Urinary bladder (tissue), 4 donors: ENCODE results near the gene OR10H4. TPM values are rescaled to one million over a fixed set of nuclear protein-coding genes. Genes with fewer than 3 reads are reported as not detected.
"Not testable (repeated sequence)": the region's sequence is repeated elsewhere in the genome, so short reads cannot be mapped to it uniquely, and the experiment has no call there.

Source experiments
- DNase-seq: peaks from one replicate; pipeline ENCODE4 v3.0.0-alpha.2; 2015; ENCODE audit errors: extremely low spot score
- H3K27ac ChIP-seq: one replicate; pipeline ENCODE4 v1.5.1; 2013; ENCODE audit warnings: low read depth, mild to moderate bottlenecking, moderate library complexity
- H3K36me3 ChIP-seq: one replicate; pipeline ENCODE4 v1.6.1; 2013; ENCODE audit warnings: mild to moderate bottlenecking, moderate library complexity; ENCODE audit not compliant: insufficient read depth
- H3K4me1 ChIP-seq: one replicate; pipeline ENCODE4 v1.6.1; 2013; ENCODE audit warnings: mild to moderate bottlenecking, moderate library complexity; ENCODE audit not compliant: insufficient read depth
- H3K4me3 ChIP-seq: one replicate; pipeline ENCODE4 v1.5.1; 2013; ENCODE audit warnings: low read depth, low read length
- WGBS: extraction: QIAGEN DNeasy Blood & Tissue Kit; methylation state at CpG from one replicate; pipeline ENCODE4 v1.1.7; 2013; 5-methylcytosine and 5-hydroxymethylcytosine counted together
- polyA plus RNA-seq: library from polyadenylated mRNA; stranded (reverse); fragments of 200-250 nt; gene quantifications from one replicate; pipeline ENCODE4 v1.2.3, GENCODE V29; 2013
- total RNA-seq: library from RNA; depleted of rRNA; stranded (reverse); fragments of >200 nt; gene quantifications from one replicate; pipeline ENCODE4 v1.2.3, GENCODE V29; 2014
- donor health status: healthy with polysubstance abuse.
- donor health status: healthy.

Gene OR10H4
- total and polyA plus RNA-seq, 2 donors = not detected

DNA sequence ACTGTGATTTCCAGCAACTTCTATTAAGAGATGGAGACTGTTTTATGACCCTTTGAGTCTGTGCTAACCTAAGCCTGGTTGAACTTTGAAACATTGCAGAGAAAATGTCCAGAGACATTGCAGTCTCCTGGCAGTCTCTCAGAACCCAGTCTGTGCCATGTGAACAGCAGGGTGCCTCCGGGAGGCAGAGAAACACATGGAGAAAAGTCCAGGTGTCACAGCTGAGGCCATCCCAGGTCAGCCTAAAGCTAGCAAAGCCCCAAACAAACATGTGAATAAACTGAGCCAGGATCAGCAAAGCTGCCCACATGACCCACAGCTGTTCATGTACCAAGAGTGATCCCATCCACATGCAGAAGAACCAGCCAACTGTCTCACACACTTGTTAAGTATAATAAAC is 22.3 kb upstream of the OR10H4 start:
- DNase-seq = no peak
- H3K27ac ChIP-seq = no peak overlapping the region
- no peak overlapping the region for H3K4me3 ChIP-seq
- no peaks in the 10 kb centered on the region for H3K36me3 ChIP-seq
- 0% methylated on average over 1 of the region's 1 CpG for WGBS
- H3K4me1 ChIP-seq = no peaks in the 10 kb centered on the region

DNA sequence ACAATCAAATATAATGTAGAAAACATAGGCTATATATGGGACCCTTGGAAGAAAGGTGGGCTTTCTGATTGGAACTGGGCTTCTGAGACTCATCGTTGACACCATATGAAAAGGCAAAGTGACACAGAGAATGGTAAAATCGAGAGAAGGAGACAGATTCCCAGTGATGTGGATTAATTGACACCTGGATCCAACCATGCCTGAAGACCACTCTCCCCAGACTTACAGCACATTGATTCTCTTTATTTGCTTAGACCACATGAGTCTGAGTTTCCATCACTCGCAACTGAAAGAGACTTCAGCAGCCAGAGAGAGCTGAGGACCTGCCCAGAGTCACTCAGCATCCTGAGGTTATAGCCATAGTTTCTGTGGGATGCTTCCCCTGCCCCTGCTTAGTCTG is 20.5 kb upstream of the OR10H4 start:
- Histone ChIP-seq H3K4me1 (no peaks in the 10 kb centered on the region), H3K27ac (no peak overlapping the region), H3K36me3 (no peaks in the 10 kb centered on the region), H3K4me3 (no peak overlapping the region)
- 84% methylated on average over 3 of the region's 3 CpGs for WGBS
- no peak for DNase-seq

GRCh38 chr19:15933761-15934331 is 15.0 kb upstream of the OR10H4 start:
- H3K27ac ChIP-seq, H3K4me1 ChIP-seq, H3K4me3 ChIP-seq, H3K36me3 ChIP-seq, DNase-seq: not testable (repeated sequence)
- 74% methylated on average over 12 of the region's 12 CpGs for WGBS

- Histone ChIP-seq H3K27ac (peak within 1 kb of the TSS; percentile 71), H3K4me3 (no peak within 1 kb of the TSS)
These were observed 14.3 kb upstream of the OR10H4 start, which contains the start of gene CYP4F11 for GRCh38 chr19:15934332-15935078. TSS of gene CYP4F11 (minus strand) at chr19:15934529. CDS start at chr19:15934408, 121 bp downstream.

GRCh38 chr19:15935167-15935702 is 13.6 kb upstream of the OR10H4 start:
- 43% methylated on average over 3 of the region's 3 CpGs for WGBS
- no peak overlapping the region for H3K27ac ChIP-seq
- no peak for DNase-seq
- H3K36me3 ChIP-seq = no peaks in the 10 kb centered on the region
- no peaks in the 10 kb centered on the region for H3K4me1 ChIP-seq
- H3K4me3 ChIP-seq = no peak overlapping the region

More at GRCh38 chr19:15934332-15935078, 14.3 kb upstream of the OR10H4 start, which contains the start of gene CYP4F11:
- Histone ChIP-seq H3K4me1 (no peaks in the 10 kb centered on the region), H3K36me3 (no peaks in the 10 kb centered on the region)
- WGBS = 59% methylated on average over 10 of the region's 10 CpGs
- DNase-seq = no peak

- no peak for DNase-seq
- H3K4me1 ChIP-seq = no peaks in the 10 kb centered on the region
- no peaks in the 10 kb centered on the region for H3K36me3 ChIP-seq
- no peak overlapping the region for H3K27ac ChIP-seq
- 74% methylated on average over 3 of the region's 3 CpGs for WGBS
- no peak overlapping the region for H3K4me3 ChIP-seq
These were observed 12.6 kb upstream of the OR10H4 start for GRCh38 chr19:15936173-15936572.

- 75% methylated on average over 2 of the region's 2 CpGs for WGBS
- DNase-seq = no peak
These were observed 11.9 kb upstream of the OR10H4 start for GRCh38 chr19:15936950-15937349.

GRCh38 chr19:15937771-15938170 is 11.0 kb upstream of the OR10H4 start:
- Histone ChIP-seq H3K36me3 (no peaks in the 10 kb centered on the region), H3K4me1 (no peaks in the 10 kb centered on the region), H3K4me3 (no peak overlapping the region), H3K27ac (no peak overlapping the region)
- WGBS = 77% methylated on average over 2 of the region's 2 CpGs
- no peak for DNase-seq

More at GRCh38 chr19:15936950-15937349, 11.9 kb upstream of the OR10H4 start:
- Histone ChIP-seq H3K36me3 (no peaks in the 10 kb centered on the region), H3K4me1 (no peaks in the 10 kb centered on the region), H3K4me3 (no peak overlapping the region), H3K27ac (no peak overlapping the region)

GRCh38 chr19:15944401-15944800 is 4.4 kb upstream of the OR10H4 start:
- Histone ChIP-seq H3K36me3 (no peaks in the 10 kb centered on the region), H3K4me3 (no peak overlapping the region), H3K4me1 (no peaks in the 10 kb centered on the region), H3K27ac (no peak overlapping the region)
- DNase-seq = no peak
- 61% methylated on average over 4 of the region's 4 CpGs for WGBS

DNA sequence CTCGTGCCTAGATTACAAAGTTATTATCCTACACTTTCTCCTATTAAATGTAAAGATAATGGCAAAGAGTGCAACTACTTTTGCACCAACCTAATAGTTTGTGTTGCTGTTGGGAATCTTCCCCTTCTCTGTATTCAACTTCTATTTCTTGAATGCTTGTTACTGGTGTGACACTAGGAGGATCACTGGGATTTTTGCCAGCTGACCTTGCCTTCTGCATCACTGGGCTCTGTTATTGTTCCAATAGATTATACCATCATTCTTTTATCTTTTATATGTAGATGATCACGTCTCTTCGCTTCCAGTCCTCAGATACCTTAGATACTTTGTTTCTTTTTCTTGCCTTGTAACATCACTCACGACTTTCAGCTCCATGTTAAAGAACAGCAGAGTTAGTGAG is 3.5 kb upstream of the OR10H4 start:
- no peaks in the 10 kb centered on the region for H3K36me3 ChIP-seq
- no peak overlapping the region for H3K4me3 ChIP-seq
- no peak for DNase-seq
- H3K4me1 ChIP-seq = no peaks in the 10 kb centered on the region
- no peak overlapping the region for H3K27ac ChIP-seq
- 42% methylated on average over 4 of the region's 4 CpGs for WGBS

DNA sequence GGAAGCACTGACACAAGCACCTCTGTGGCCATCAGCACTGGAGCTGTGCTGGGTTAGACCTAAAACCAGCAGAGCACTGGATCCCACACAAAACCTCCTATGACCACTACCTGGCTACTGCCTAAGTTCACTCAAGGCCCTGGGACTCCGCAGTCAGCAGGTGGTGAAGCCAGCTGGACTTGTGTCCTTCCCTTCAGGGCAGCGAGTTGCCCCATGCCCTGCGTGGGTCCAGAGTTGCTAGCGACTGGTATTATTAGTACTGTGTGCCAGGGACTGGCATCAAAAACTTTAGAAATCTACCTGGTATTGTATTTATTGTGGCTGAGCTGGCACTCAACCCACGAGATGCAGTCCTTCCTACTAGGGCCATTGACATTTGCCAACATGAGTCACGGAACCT is 6.0 kb downstream of the OR10H4 start:
- no peaks in the 10 kb centered on the region for H3K36me3 ChIP-seq
- H3K4me3 ChIP-seq = no peak overlapping the region
- H3K27ac ChIP-seq = no peak overlapping the region
- H3K4me1 ChIP-seq = no peaks in the 10 kb centered on the region
- WGBS = 87% methylated on average over 6 of the region's 6 CpGs
- DNase-seq = no peak

- Histone ChIP-seq H3K36me3 (no peaks in the 10 kb centered on the region), H3K4me3 (no peak overlapping the region), H3K27ac (no peak overlapping the region), H3K4me1 (no peaks in the 10 kb centered on the region)
- WGBS = 74% methylated on average over 6 of the region's 6 CpGs
- DNase-seq = no peak
These were observed 13.5 kb downstream of the OR10H4 start for GRCh38 chr19:15962319-15962718.

DNA sequence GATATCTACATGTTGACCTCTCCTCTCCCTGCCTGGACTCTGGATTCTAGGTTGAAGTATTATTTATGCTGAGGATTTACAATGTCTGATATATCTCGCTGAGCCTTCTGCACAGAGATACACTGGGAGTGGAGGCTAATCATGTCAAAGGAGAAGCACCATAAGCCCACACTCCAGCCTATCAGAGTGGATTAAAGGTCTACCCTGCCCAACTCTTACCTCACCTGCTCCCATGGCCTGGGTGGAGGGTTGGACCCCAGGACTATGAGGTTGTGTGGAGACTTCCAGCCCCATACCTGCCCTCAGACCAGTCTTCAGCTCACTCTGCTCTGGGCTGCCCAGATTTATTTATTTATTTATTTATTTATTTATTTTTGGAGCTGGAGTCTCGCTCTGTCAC is 15.4 kb downstream of the OR10H4 start:
- no peaks in the 10 kb centered on the region for H3K36me3 ChIP-seq
- WGBS = 77% methylated on average over 2 of the region's 2 CpGs
- H3K27ac ChIP-seq = no peak overlapping the region
- H3K4me1 ChIP-seq = no peaks in the 10 kb centered on the region
- H3K4me3 ChIP-seq = no peak overlapping the region
- no peak for DNase-seq

DNA sequence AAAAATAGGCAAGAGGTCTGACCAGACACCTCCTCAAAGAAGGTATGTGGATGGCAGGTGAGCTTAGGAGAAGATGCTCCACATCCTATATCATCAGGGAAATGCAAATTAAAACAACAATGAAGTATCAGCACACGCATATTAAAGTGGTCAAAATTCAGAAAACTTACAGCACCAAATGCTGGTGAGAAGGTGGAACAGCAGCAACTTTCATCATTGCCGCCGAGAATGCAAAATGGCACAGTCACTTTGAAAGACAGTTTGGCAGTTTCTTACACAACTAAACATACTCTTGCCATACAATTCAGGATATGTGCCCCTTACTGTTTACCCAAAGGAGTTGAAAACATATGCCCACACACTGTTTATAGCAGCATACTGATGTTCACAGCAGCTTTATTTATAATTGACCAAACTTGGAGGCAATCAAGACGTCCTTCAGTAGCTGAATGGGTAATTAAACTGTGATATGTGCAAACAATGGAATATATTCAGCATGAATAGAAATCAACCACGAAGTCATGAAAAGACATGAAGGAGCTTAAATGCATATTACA is 22.5 kb downstream of the OR10H4 start:
- H3K4me3 ChIP-seq = no peak overlapping the region
- no peak overlapping the region for H3K27ac ChIP-seq
- no peaks in the 10 kb centered on the region for H3K4me1 ChIP-seq
- no peak for DNase-seq
- no peaks in the 10 kb centered on the region for H3K36me3 ChIP-seq
- WGBS = 62% methylated on average over 5 of the region's 5 CpGs
